GM21423 (cell line): ENCODE results near the gene TBC1D22A.
"Not testable (repeated sequence)": the region's sequence is repeated elsewhere in the genome, so short reads cannot be mapped to it uniquely, and the experiment has no call there.

Experiments used
- ATAC-seq: cut with Tn5 transposase; IDR thresholded peaks from one replicate; pipeline ENCODE4 v1.9.1; 2021; ENCODE audit warnings: mild to moderate bottlenecking, moderate library complexity; ENCODE audit not compliant: unreplicated experiment

The TBC1D22A gene

GRCh38 chr22:47049736-47050400 lies 287.4 kb downstream of the TBC1D22A start:
- not testable (repeated sequence) for ATAC-seq

- no peak for ATAC-seq
These were observed 288.1 kb downstream of the TBC1D22A start for GRCh38 chr22:47050401-47051051.

- ATAC-seq = no peak
These were observed 289.1 kb downstream of the TBC1D22A start for GRCh38 chr22:47051441-47052071.

GRCh38 chr22:47052236-47053012 lies 290.0 kb downstream of the TBC1D22A start:
- no peak for ATAC-seq

GRCh38 chr22:47053013-47053725 lies 290.7 kb downstream of the TBC1D22A start:
- no peak for ATAC-seq

GRCh38 chr22:47053726-47054141 lies 291.3 kb downstream of the TBC1D22A start:
- no peak for ATAC-seq

GRCh38 chr22:47054231-47055072 lies 292.0 kb downstream of the TBC1D22A start:
- no peak for ATAC-seq

- no peak for ATAC-seq
These were observed 292.6 kb downstream of the TBC1D22A start for GRCh38 chr22:47055073-47055355.

GRCh38 chr22:47055461-47055860 lies 293.0 kb downstream of the TBC1D22A start:
- no peak for ATAC-seq

GRCh38 chr22:47055921-47056320 lies 293.5 kb downstream of the TBC1D22A start:
- ATAC-seq = no peak

- no peak for ATAC-seq
These were observed 293.9 kb downstream of the TBC1D22A start for GRCh38 chr22:47056361-47056760.

- ATAC-seq = no peak
These were observed 294.5 kb downstream of the TBC1D22A start for GRCh38 chr22:47056776-47057470.

- no peak for ATAC-seq
These were observed 295.6 kb downstream of the TBC1D22A start for GRCh38 chr22:47057916-47058585.

GRCh38 chr22:47059076-47059475 lies 296.6 kb downstream of the TBC1D22A start:
- ATAC-seq = no peak

- no peak for ATAC-seq
These were observed 297.3 kb downstream of the TBC1D22A start for GRCh38 chr22:47059701-47060161.

GRCh38 chr22:47060718-47061117 lies 298.3 kb downstream of the TBC1D22A start:
- no peak for ATAC-seq

GRCh38 chr22:47061226-47061625 lies 298.8 kb downstream of the TBC1D22A start:
- no peak for ATAC-seq

GRCh38 chr22:47062126-47062525 lies 299.7 kb downstream of the TBC1D22A start:
- no peak for ATAC-seq

GRCh38 chr22:47063071-47063509 lies 300.6 kb downstream of the TBC1D22A start:
- ATAC-seq = no peak
